ENCODE data around the gene ACTG2. TPM values are rescaled to one million over a fixed set of nuclear protein-coding genes. Genes with fewer than 3 reads are reported as not detected.
"Not testable (repeated sequence)": the region's sequence is repeated elsewhere in the genome, so short reads cannot be mapped to it uniquely, and the experiment has no call there.

Gene ACTG2
- total and polyA plus RNA-seq, 2 donors (not counting 1 experiment from before 2014, with no cell fraction given) = not detected

- intact Hi-C loops (cut with micrococcal nuclease) = no loop called here
Measured at GRCh38 chr2:73886357-73886756, 6.5 kb upstream of the ACTG2 start.

GRCh38 chr2:73887596-73888353, 5.0 kb upstream of the ACTG2 start:
- H3K27me3 Mint-ChIP-seq = peaks cover 26% of the 10 kb centered on the region
- H3K9me3 Mint-ChIP-seq (ENCODE audit: insufficient read depth); H3K79me2 ChIP-seq (ENCODE audit: control insufficient read depth, insufficient read depth, low read length); H3K4me1 ChIP-seq (ENCODE audit: control insufficient read depth in 2 of 2, insufficient read depth in 2 of 2, low read length in 2 of 2); CTCF ChIA-PET; H3K4me1 Mint-ChIP-seq; H3K9ac ChIP-seq (ENCODE audit: low read length); H3K27ac Mint-ChIP-seq; H3K27ac ChIP-seq (ENCODE audit: low read length in 2 of 2); H3K4me3 ChIP-seq (ENCODE audit: control extremely low read depth in 1 of 5, extremely low read depth in 1 of 5, insufficient read depth in 1 of 5, low read depth in 2 of 5, low read length in 4 of 5); DNase-seq; H3K36me3 ChIP-seq (replicated peaks in 1 of 2; ENCODE audit: control extremely low read depth in 1 of 2, control insufficient read depth in 1 of 2, extremely low read depth in 1 of 2, insufficient read depth in 2 of 2, low read length in 1 of 2); ATAC-seq (ENCODE audit: low read depth); H3K9me3 ChIP-seq (ENCODE audit: control extremely low read depth in 1 of 3, control insufficient read depth in 2 of 3, insufficient read depth in 1 of 3, low read length in 2 of 3); POLR2A ChIA-PET; H2AFZ ChIP-seq (ENCODE audit: insufficient read depth, low read depth, low read length, poor library complexity, severe bottlenecking); H3K27me3 ChIP-seq (replicated peaks in 1 of 4; ENCODE audit: control extremely low read depth in 1 of 4, control insufficient read depth in 3 of 4, insufficient read depth in 4 of 4, low read length in 3 of 4); H3K4me2 ChIP-seq (replicated peaks; ENCODE audit: low read depth, low read length, poor library complexity, severe bottlenecking); H3K4me3 Mint-ChIP-seq; H4K20me1 ChIP-seq (ENCODE audit: control insufficient read depth, insufficient read depth, low read length, poor library complexity, severe bottlenecking); intact Hi-C loops (cut with micrococcal nuclease): not testable (repeated sequence)
- WGBS (ENCODE audit: insufficient coverage) = 93% methylated on average over 2 of the region's 11 CpGs

More at GRCh38 chr2:73886357-73886756, 6.5 kb upstream of the ACTG2 start:
- Histone ChIP-seq H3K9ac (ENCODE audit: low read length) (no peak overlapping the region), H3K27me3 (replicated peaks in 1 of 4; ENCODE audit: control extremely low read depth in 1 of 4, control insufficient read depth in 3 of 4, insufficient read depth in 4 of 4, low read length in 3 of 4) (peaks cover 0 to 3% (median 0%) of the 10 kb centered on the region in 4 experiments), H2AFZ (ENCODE audit: insufficient read depth, low read depth, low read length, poor library complexity, severe bottlenecking) (no peak overlapping the region), H3K4me1 (ENCODE audit: control insufficient read depth in 2 of 2, insufficient read depth in 2 of 2, low read length in 2 of 2) (no peaks in the 10 kb centered on the region), H4K20me1 (ENCODE audit: control insufficient read depth, insufficient read depth, low read length, poor library complexity, severe bottlenecking) (no peaks in the 10 kb centered on the region), H3K79me2 (ENCODE audit: control insufficient read depth, insufficient read depth, low read length) (no peaks in the 10 kb centered on the region), H3K4me3 (ENCODE audit: control extremely low read depth in 1 of 5, extremely low read depth in 1 of 5, insufficient read depth in 1 of 5, low read depth in 2 of 5, low read length in 4 of 5) (no peak overlapping the region), H3K4me2 (replicated peaks; ENCODE audit: low read depth, low read length, poor library complexity, severe bottlenecking) (no peak overlapping the region), H3K27ac (ENCODE audit: low read length in 2 of 2) (no peak overlapping the region), H3K36me3 (replicated peaks in 1 of 2; ENCODE audit: control extremely low read depth in 1 of 2, control insufficient read depth in 1 of 2, extremely low read depth in 1 of 2, insufficient read depth in 2 of 2, low read length in 1 of 2) (no peaks in the 10 kb centered on the region), H3K9me3 (ENCODE audit: control extremely low read depth in 1 of 3, control insufficient read depth in 2 of 3, insufficient read depth in 1 of 3, low read length in 2 of 3) (no peaks in the 10 kb centered on the region)
- WGBS (ENCODE audit: insufficient coverage) = no CpG with 5 or more reads among the region's 4 CpGs
- H3K4me3 Mint-ChIP-seq = no peak overlapping the region
- ChIA-PET CTCF (no interaction called here), POLR2A (no interaction called here)
- H3K9me3 Mint-ChIP-seq (ENCODE audit: insufficient read depth) = no peaks in the 10 kb centered on the region
- DNase-seq (no peak), ATAC-seq (ENCODE audit: low read depth) (no peak)
- H3K4me1 Mint-ChIP-seq = no peaks in the 10 kb centered on the region
- H3K27ac Mint-ChIP-seq = no peak overlapping the region
- peaks cover 26% of the 10 kb centered on the region for H3K27me3 Mint-ChIP-seq
- TF ChIP-seq, protein P1, sequence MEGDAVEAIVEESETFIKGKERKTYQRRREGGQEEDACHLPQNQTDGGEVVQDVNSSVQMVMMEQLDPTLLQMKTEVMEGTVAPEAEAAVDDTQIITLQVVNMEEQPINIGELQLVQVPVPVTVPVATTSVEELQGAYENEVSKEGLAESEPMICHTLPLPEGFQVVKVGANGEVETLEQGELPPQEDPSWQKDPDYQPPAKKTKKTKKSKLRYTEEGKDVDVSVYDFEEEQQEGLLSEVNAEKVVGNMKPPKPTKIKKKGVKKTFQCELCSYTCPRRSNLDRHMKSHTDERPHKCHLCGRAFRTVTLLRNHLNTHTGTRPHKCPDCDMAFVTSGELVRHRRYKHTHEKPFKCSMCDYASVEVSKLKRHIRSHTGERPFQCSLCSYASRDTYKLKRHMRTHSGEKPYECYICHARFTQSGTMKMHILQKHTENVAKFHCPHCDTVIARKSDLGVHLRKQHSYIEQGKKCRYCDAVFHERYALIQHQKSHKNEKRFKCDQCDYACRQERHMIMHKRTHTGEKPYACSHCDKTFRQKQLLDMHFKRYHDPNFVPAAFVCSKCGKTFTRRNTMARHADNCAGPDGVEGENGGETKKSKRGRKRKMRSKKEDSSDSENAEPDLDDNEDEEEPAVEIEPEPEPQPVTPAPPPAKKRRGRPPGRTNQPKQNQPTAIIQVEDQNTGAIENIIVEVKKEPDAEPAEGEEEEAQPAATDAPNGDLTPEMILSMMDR (IDR thresholded peaks at IDR 0.05) = no peak
- TF ChIP-seq EZH2 (IDR thresholded peaks at IDR 0.05; ENCODE audit: borderline replicate concordance, insufficient read depth, low read depth, low read length, poor library complexity, severe bottlenecking) = no peak

Measured in B cell (primary cell).